Panc1 (cell line): ENCODE measurements around the gene PTTG1.

Source experiments
- POLR2AphosphoS5 ChIP-seq: IDR thresholded peaks from 2 replicates; pipeline ENCODE4 v1.6.1; 2012; ENCODE audit warnings: mild to moderate bottlenecking, low read depth, low read length, moderate library complexity
- TCF7L2 ChIP-seq: IDR thresholded peaks from 2 replicates; pipeline ENCODE4 v1.6.1; 2011; ENCODE audit warnings: mild to moderate bottlenecking, low read depth, low read length, inconsistent platforms
- TF ChIP-seq, protein P1 (sequence below): fragments of 450-650 bp; IDR thresholded peaks from 2 replicates; pipeline ENCODE4 v1.5.1; 2017; ENCODE audit warnings: mild to moderate bottlenecking
- TF ChIP-seq, protein P2 (sequence below), 2 experiments: IDR thresholded peaks; 2 replicates each; pipeline ENCODE4 v1.6.1; 2011 to 2012; ENCODE audit warnings: low read depth in 2 of 2, control low read depth in 1 of 2, low read length in 1 of 2, mild to moderate bottlenecking in 1 of 2, moderate library complexity in 1 of 2; ENCODE audit not compliant: insufficient read depth in 1 of 2

DNA sequence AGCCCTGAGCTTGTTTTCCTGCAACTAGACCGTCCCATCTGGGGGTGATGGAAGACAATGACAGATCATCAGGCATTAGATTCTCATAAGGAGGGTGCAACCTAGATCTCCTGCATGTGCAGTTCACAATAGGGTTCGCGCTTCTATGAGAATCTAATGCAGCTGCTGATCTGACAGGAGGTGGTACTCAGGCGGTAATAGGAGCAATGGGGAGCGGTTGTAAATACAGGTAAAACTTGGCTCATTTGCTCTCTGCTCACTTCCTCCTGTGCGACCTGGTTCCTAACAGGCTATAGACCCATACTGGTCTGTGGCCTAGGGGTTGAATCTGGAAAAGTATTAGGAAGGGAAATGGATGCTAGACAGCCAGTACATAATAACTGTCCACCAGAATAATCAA lies 39.7 kb downstream of the PTTG1 start:
- TF ChIP-seq TCF7L2 (no peak), POLR2AphosphoS5 (no peak)
- TF ChIP-seq, protein P1, sequence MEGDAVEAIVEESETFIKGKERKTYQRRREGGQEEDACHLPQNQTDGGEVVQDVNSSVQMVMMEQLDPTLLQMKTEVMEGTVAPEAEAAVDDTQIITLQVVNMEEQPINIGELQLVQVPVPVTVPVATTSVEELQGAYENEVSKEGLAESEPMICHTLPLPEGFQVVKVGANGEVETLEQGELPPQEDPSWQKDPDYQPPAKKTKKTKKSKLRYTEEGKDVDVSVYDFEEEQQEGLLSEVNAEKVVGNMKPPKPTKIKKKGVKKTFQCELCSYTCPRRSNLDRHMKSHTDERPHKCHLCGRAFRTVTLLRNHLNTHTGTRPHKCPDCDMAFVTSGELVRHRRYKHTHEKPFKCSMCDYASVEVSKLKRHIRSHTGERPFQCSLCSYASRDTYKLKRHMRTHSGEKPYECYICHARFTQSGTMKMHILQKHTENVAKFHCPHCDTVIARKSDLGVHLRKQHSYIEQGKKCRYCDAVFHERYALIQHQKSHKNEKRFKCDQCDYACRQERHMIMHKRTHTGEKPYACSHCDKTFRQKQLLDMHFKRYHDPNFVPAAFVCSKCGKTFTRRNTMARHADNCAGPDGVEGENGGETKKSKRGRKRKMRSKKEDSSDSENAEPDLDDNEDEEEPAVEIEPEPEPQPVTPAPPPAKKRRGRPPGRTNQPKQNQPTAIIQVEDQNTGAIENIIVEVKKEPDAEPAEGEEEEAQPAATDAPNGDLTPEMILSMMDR: no peak
- TF ChIP-seq, protein P2, sequence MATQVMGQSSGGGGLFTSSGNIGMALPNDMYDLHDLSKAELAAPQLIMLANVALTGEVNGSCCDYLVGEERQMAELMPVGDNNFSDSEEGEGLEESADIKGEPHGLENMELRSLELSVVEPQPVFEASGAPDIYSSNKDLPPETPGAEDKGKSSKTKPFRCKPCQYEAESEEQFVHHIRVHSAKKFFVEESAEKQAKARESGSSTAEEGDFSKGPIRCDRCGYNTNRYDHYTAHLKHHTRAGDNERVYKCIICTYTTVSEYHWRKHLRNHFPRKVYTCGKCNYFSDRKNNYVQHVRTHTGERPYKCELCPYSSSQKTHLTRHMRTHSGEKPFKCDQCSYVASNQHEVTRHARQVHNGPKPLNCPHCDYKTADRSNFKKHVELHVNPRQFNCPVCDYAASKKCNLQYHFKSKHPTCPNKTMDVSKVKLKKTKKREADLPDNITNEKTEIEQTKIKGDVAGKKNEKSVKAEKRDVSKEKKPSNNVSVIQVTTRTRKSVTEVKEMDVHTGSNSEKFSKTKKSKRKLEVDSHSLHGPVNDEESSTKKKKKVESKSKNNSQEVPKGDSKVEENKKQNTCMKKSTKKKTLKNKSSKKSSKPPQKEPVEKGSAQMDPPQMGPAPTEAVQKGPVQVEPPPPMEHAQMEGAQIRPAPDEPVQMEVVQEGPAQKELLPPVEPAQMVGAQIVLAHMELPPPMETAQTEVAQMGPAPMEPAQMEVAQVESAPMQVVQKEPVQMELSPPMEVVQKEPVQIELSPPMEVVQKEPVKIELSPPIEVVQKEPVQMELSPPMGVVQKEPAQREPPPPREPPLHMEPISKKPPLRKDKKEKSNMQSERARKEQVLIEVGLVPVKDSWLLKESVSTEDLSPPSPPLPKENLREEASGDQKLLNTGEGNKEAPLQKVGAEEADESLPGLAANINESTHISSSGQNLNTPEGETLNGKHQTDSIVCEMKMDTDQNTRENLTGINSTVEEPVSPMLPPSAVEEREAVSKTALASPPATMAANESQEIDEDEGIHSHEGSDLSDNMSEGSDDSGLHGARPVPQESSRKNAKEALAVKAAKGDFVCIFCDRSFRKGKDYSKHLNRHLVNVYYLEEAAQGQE (IDR thresholded peaks at IDR 0.05; ENCODE audit: insufficient read depth in 1 of 2, low read depth in 2 of 2, low read length in 1 of 2): no peak
